GM10266 (cell line): ENCODE results near the gene GRIN2B.

Experiments
- DNase-seq: peaks from one replicate; pipeline ENCODE4 v3.0.0; 2012; ENCODE audit errors: extremely low spot score
- CTCF ChIP-seq: IDR thresholded peaks from 2 replicates; pipeline ENCODE4 v1.5.1; 2012; ENCODE audit warnings: mild to moderate bottlenecking, low read depth; ENCODE audit not compliant: control insufficient read depth, insufficient read depth; ENCODE audit errors: missing control alignments

The GRIN2B gene

DNA sequence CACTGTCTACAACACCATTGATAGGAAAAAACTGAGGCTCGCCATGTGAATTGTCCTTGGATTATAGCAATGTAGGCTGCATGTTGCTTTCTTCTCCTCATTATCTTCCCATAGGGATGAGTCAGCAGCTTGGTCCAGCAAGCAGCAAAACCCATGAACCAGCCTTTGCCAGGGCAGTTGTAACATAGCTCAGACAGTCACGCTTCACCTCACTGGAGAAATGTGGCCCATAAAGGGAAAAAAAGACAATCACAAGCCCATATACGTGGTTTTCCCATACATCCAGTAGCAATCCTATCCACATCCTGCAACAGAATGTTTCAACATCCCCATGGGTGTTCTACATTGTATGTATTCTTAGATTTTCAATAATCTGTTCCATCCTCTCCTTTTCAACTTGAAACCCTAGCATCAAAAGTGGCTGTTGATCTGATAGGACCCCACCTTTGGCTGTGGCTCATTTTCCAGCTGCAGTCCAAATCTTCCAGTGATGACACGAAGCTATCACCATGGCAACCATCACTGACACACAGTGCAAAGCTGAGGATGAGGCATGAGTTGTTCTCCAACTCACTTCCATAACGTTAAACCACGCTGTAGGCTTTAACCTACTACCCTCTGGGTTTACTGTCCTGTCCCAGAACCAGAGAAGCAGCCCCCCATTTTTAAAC lies 34.0 kb downstream of the GRIN2B start:
- no peak for TF ChIP-seq CTCF
- DNase-seq, result no peak

DNA sequence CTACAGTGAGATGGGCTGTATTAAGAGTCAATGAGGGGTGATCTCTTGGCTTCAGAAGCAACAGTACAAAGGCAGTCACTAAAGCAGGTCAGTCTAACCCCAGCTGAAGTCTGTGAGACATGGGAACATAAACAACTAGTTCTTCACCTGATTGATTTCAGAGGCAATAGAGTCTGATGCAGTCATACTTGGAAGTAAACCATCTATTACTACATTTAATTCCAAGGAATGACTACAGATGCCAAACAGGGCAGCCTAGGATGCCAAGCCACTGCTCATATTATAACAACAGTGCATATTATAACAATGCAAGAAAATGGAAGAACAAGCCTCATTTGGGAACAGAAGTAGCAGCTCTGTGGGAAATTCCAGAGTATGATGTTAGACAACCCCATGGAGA lies 35.8 kb downstream of the GRIN2B start:
- no peak for DNase-seq
- no peak for TF ChIP-seq CTCF

GRCh38 chr12:13945236-13945635 lies 36.2 kb downstream of the GRIN2B start:
- no peak for DNase-seq

GRCh38 chr12:13942826-13943225 lies 38.6 kb downstream of the GRIN2B start:
- TF ChIP-seq CTCF, result no peak
- no peak for DNase-seq

More at GRCh38 chr12:13945236-13945635, 36.2 kb downstream of the GRIN2B start:
- TF ChIP-seq CTCF, result no peak

GRCh38 chr12:13941258-13942249 lies 39.8 kb downstream of the GRIN2B start:
- TF ChIP-seq CTCF, result peak; percentile 49
- peak; percentile 40 for DNase-seq

DNA sequence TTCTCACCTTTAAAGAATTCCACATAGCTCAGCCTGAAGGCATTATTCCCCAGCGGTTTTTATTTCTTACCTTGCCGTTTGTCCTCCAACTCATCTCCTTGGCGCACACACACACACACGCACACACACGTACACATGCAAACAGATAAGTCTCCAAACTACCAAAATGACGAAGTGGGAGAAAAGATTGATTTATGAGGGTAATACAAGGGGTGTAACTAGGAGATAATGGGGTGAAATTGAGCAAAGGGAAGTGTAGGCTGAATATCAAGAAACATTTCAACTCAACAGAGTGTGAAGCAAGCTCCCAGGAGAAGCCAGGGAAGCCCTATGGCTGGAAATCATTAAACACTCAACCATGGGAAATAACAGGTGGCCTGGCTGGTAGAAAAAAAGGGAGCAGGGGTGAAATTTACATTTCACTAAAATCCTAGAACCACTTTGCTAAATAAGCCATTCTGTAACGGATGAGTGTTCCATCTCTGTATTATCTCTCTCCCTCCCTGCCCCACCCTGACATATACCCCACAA lies 41.0 kb downstream of the GRIN2B start:
- no peak for DNase-seq
- TF ChIP-seq CTCF, result no peak
